Ovary (tissue), 9 donors: ENCODE measurements around the gene CDC42BPB. TPM values are rescaled to one million over a fixed set of nuclear protein-coding genes. Genes with fewer than 3 reads are reported as not detected.

Source experiments
- DNase-seq, 5 donors: peaks; one replicate each; pipeline ENCODE4 v3.0.0-alpha.2; 2019 to 2020
- H3K27ac ChIP-seq, 2 donors: fragments of 200-600 bp; one replicate each; pipeline versions ENCODE4 v1.5.1 to v1.8.0; 2019 to 2022
- H3K27me3 ChIP-seq: fragments of 200-600 bp; one replicate; pipeline ENCODE4 v1.8.0; 2022
- H3K36me3 ChIP-seq: fragments of 200-600 bp; sonication (generic); one replicate; pipeline ENCODE4 v1.5.1; 2019
- H3K4me1 ChIP-seq: one replicate; pipeline ENCODE4 v1.8.1; 2013; ENCODE audit warnings: mild to moderate bottlenecking, moderate library complexity; ENCODE audit not compliant: insufficient read depth
- H3K4me3 ChIP-seq: fragments of 200-600 bp; sonication (generic); one replicate; pipeline ENCODE4 v1.5.1; 2017
- H3K9me3 ChIP-seq, 2 donors: fragments of 200-600 bp in 1 of 2; sonication (generic) in 1 of 2; one replicate each; pipeline versions ENCODE4 v1.5.1 to v1.8.1; 2013 to 2019; ENCODE audit warnings: mild to moderate bottlenecking in 1 of 2, moderate library complexity in 1 of 2
- CTCF ChIP-seq, 3 donors: fragments of 450-650 bp in 2 of 3; fragments of 200-600 bp in 1 of 3; IDR thresholded peaks; one replicate each; pipeline versions ENCODE4 v1.5.1 to v1.8.0; 2016 to 2022; ENCODE audit warnings: antibody characterized with exemption in 3 of 3, mild to moderate bottlenecking in 1 of 3
- EP300 ChIP-seq: sonication (generic); formaldehyde crosslinking; IDR thresholded peaks from one replicate; pipeline ENCODE4 v1.6.1; 2017; ENCODE audit warnings: antibody characterized with exemption
- POLR2A ChIP-seq: fragments of 450-650 bp; IDR thresholded peaks from one replicate; pipeline ENCODE4 v1.6.1; 2017; ENCODE audit warnings: antibody characterized with exemption, mild to moderate bottlenecking, moderate library complexity
- whole genome bisulfite sequencing, 3 donors: extraction: QIAGEN DNeasy Blood & Tissue Kit in 1 of 3; methylation state at CpG; one replicate each; pipeline versions ENCODE4 v1.1.5 to v1.1.7; 2013 to 2017; 5-methylcytosine and 5-hydroxymethylcytosine counted together
- intact Hi-C, 4 donors: fragments of 100-400 bp; cut with DNase I; formaldehyde crosslinking; loops; one replicate each; pipeline versions ENCODE4 v1.11.0 to v1.15.1; 2022 to 2023
- polyA plus RNA-seq, 2 donors: library from polyadenylated mRNA; stranded (reverse); fragments of 200-250 nt in 1 of 2; fragments of 350-450 nt in 1 of 2; fragmentation: Illumina TruSeq in 1 of 2; extraction: RNeasy Lipid Tissue Mini Kit (QIAGEN cat#74804) in 1 of 2; gene quantifications; one replicate each; pipeline ENCODE4 v1.2.3, GENCODE V29; 2013 to 2014
- total RNA-seq, 7 donors: library from RNA; depleted of rRNA in 2 of 7; stranded (reverse); fragments of >200 nt in 2 of 7; fragmentation: NEBNext Ultra II Directional in 3 of 7; extraction: Animal tissue kit (Norgen Biotek cat#: 25700) in 3 of 7; gene quantifications; one replicate each; pipeline versions ENCODE4 v1.1.0 to v1.2.4, GENCODE V29; 2016 to 2023
- donor health status: DM: no; HTN: no; CAD: no; lungs with moderate emphysema.
- donor health status: DM: no; HTN: no; CAD: no.
- donor health status: Bipolar disorder and iron deficiency.
- donor health status: DM: yes; HTN: yes; CAD: no.
- donor health status: DM: no; HTN: no; CAD: no.
- donor health status: DM: yes; HTN: yes; CAD: no.

CDC42BPB gene
- total and polyA plus RNA-seq, 9 donors, result 50.0 to 103 (median 75.1) TPM

DNA sequence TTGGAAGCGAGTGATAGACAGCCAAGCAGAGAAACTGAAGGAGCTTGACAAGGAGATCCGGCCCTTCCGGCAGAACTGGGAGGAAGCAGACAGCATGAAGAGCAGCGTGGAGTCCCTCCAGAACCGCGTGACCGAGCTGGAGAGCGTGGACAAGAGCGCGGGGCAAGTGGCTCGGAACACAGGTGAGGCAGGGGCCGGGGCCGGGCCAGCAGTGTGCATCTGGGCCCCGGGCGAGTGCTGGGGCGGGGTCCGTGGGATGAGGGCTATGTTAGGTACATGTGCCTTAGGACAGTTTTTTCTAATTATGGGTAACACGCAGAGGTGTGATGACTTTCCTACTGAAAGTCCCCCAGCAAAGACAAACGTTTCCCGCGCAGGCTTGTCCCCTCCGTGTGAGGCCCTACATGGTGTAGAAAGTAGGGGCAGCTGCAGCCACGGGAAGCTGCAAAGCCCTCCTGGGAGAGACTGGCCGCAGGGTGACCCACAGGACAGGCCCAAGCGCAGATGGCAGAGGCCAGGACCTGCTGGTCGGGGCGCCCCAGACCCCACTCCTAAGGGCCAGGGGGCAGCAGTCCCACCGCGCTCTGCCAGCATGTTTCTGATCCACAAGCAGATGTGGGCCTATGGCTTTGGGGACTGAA lies 154.0 kb downstream of the CDC42BPB start:
- DNase-seq, result no peak
- Histone ChIP-seq H3K27me3 (no peaks in the 10 kb centered on the region), H3K27ac (no peak overlapping the region), H3K4me1 (no peaks in the 10 kb centered on the region), H3K4me3 (no peak overlapping the region), H3K9me3 (no peaks in the 10 kb centered on the region), H3K36me3 (no peaks in the 10 kb centered on the region)
- WGBS, 3 donors, result 92 to 95% (median 93%) methylated on average over 29 of the region's 29 CpGs
- intact Hi-C loops, result no loop called here
- no peak for TF ChIP-seq CTCF (IDR thresholded peaks at IDR 0.05)
- no peak for TF ChIP-seq EP300
- no peak for TF ChIP-seq POLR2A

DNA sequence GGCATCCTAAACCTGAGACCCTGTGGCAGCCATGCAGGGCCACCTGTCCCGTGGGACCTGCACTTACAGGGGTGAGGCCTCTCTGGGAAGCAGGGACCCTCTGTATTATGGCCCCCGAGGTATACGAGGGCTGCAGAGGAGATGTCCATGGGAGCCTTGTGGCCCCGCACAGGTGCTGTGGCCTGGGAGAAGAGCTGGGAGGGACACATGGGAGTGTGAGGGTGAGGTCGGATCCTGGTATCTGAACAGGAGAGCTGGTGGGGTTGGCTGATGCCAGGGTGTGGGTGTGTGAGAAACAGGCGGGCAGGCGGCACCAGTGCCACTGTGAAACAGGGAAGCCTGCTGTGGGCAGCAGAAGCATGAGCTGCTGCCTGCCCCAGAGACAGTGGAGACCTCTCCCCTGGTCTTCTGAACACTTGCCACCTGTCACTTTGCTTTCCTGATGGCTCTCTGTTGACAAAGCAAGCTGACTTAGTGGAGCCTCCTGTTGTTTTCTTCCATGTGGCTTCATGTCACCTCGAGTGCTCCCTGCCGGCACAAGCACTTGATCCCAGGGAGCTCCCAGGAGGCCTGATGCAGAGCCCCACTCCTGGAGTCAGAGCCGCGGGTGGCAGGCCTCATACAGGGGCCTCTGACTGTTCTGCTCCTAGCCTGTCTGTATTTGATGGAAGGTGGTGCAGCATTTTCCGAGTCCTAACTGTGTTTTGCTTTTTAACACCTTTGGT lies 154.7 kb downstream of the CDC42BPB start:
- intact Hi-C loops, result no loop called here
- Histone ChIP-seq H3K27me3 (no peaks in the 10 kb centered on the region), H3K27ac (no peak overlapping the region), H3K4me3 (no peak overlapping the region), H3K4me1 (no peaks in the 10 kb centered on the region), H3K9me3 (no peaks in the 10 kb centered on the region), H3K36me3 (no peaks in the 10 kb centered on the region)
- no peak for DNase-seq
- WGBS, 3 donors, result 90 to 94% (median 92%) methylated on average over 12 of the region's 12 CpGs
- TF ChIP-seq EP300, result no peak
- no peak for TF ChIP-seq POLR2A
- no peak for TF ChIP-seq CTCF (IDR thresholded peaks at IDR 0.05)

GRCh38 chr14:102902086-102902485 lies 155.3 kb downstream of the CDC42BPB start:
- TF ChIP-seq POLR2A (no peak), CTCF (IDR thresholded peaks at IDR 0.05) (no peak), EP300 (no peak)
- Histone ChIP-seq H3K9me3 (no peaks in the 10 kb centered on the region), H3K27ac (no peak overlapping the region), H3K27me3 (no peaks in the 10 kb centered on the region), H3K4me1 (no peaks in the 10 kb centered on the region), H3K4me3 (no peak overlapping the region), H3K36me3 (no peaks in the 10 kb centered on the region)
- intact Hi-C loops, result no loop called here
- no peak for DNase-seq
- WGBS, 3 donors, result 86 to 90% (median 89%) methylated on average over 6 to 7 of the region's 7 CpGs

GRCh38 chr14:102901633-102902032 lies 155.7 kb downstream of the CDC42BPB start:
- Histone ChIP-seq H3K4me1 (no peaks in the 10 kb centered on the region), H3K27ac (no peak overlapping the region), H3K27me3 (no peaks in the 10 kb centered on the region), H3K9me3 (no peaks in the 10 kb centered on the region), H3K36me3 (no peaks in the 10 kb centered on the region), H3K4me3 (no peak overlapping the region)
- 87 to 93% (median 89%) methylated on average over 4 of the region's 4 CpGs for WGBS, 3 donors
- TF ChIP-seq CTCF (IDR thresholded peaks at IDR 0.05), result no peak
- no peak for TF ChIP-seq POLR2A
- TF ChIP-seq EP300, result no peak
- no peak for DNase-seq
- intact Hi-C loops, result no loop called here
